Stimulated activated CD4-positive, alpha-beta T cell treated with anti-CD3 and anti-CD28 coated beads, Interleukin-15, amount 100 ng/mL, for 24 hours (primary cell): Measurements from ENCODE around the gene OR5M3.

Experiments
- DNase-seq: peaks from one replicate; pipeline ENCODE4 v3.0.0-alpha.2; 2020

Gene OR5M3

DNA sequence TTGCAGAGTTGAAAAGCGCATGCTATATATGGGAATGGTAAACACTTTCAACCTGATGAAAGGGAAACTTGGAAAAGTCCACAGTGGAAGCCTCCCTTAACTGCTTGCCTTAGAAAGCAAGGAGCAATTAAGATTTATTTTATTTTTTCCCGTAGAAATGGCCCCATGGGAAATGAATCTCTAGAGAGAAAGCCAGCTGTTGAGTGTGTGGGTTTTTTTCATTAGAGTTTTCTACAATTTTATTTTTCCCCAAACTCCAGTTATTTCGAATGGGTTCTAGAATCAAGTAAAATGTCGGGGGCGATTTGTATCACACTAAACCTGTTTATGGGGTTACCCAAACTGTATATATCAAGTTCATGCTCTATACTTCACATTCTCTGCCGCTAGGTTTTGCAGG is at the start of gene OR5M3:
OR5M3 (minus strand) TSS at position 101 of the 400 bp plus-strand sequence. CDS start 2,855 bp downstream, outside the sequence.
- no peak for DNase-seq

- DNase-seq: no peak
Observed at GRCh38 chr11:56522008-56522407, 48.9 kb upstream of the OR5M3 start.

DNA sequence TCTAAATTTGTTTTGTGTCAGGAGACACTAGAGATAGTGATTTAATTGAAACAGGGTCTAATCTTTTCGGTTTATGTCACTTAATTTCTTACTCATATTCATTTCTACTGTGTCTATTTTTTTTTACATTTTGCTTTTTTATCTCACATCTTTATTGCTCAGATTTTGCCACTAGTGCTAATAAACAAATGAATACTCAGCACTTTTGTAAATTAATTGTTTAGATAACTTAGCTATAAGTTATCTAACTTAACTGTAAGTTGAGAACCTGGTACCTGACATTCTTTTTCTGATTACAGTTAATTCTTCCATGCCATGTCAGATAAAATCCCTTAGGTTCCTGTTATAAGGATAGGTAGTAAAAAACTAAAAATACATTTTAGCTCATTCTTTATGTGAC is 40.1 kb upstream of the OR5M3 start:
- DNase-seq: no peak

GRCh38 chr11:56509439-56509838 is 36.3 kb upstream of the OR5M3 start:
- no peak for DNase-seq

- DNase-seq: no peak
Observed at GRCh38 chr11:56497010-56497409, 23.9 kb upstream of the OR5M3 start.

GRCh38 chr11:56495117-56495516 is 22.0 kb upstream of the OR5M3 start:
- DNase-seq: no peak

GRCh38 chr11:56491270-56491669 is 18.1 kb upstream of the OR5M3 start, which contains the start of gene OR5M8:
Gene OR5M8 (minus strand): TSS chr11:56491370. CDS start chr11:56491370, 0 bp downstream.
- no peak for DNase-seq

GRCh38 chr11:56486801-56487200 is 13.6 kb upstream of the OR5M3 start:
- DNase-seq: no peak

DNA sequence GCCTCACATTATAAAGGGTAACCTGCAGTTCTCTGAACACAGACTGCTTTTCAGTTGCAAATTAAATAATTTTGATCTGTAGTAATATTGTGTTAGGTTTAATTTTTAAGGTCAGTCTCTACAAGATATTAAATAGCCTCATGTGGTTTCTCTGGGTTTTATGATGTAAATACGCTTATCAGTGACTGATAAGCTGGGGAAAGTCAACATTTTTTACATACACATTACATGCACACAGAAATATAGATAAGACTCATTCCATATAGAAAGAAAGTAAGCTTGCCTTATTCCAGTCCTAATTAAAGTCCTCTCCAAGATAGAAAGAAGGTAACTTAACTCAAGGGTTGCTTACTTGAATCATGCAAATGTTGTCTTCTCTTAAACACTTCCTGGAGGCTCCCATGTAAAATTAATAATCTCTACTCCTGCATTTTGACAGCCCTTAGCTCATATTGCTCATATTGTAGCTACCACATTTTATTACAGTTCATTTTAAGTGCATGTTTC is 1.6 kb upstream of the OR5M3 start:
- no peak for DNase-seq

GRCh38 chr11:56457076-56457475 is 16.1 kb downstream of the OR5M3 start:
- DNase-seq: no peak

GRCh38 chr11:56453521-56453920 is 19.6 kb downstream of the OR5M3 start:
- DNase-seq: no peak
